Measurements from ENCODE around the gene AIRE.

GRCh38 chr21:44303490-44303981 is 17.9 kb downstream of the AIRE start:
- TF ChIP-seq CTCF (IDR thresholded peaks at IDR 0.05) (no peak), POLR2A (IDR thresholded peaks at IDR 0.05) (peak; percentile 17)
